Endothelial cell of umbilical vein (primary cell): ENCODE measurements around the gene HECA. TPM values are rescaled to one million over a fixed set of nuclear protein-coding genes. Genes with fewer than 3 reads are reported as not detected.

Experiments used
- BruUV-seq: library from RNA; stranded (reverse); fragments of 400-500 nt; replicated peaks from 2 replicates; lab custom pipeline; 2021; lab: Mats Ljungman, UMichigan
- CTCF ChIA-PET: fragments of 300-600, 350-600 bp; sonication (Branson Sonifier 250); formaldehyde crosslinking; loops from one replicate; lab custom pipeline; 2021; ENCODE audit warnings: antibody characterized with exemption, inconsistent platforms; lab: Charles Lee
- POLR2A ChIA-PET: fragments of 300-600, 350-600 bp; sonication (Branson Sonifier 250); formaldehyde crosslinking; loops from one replicate; lab custom pipeline; 2021; ENCODE audit warnings: antibody characterized with exemption, inconsistent platforms; lab: Charles Lee
- DNase-seq: peaks from one replicate; pipeline ENCODE4 v3.0.0-alpha.2; 2011; ENCODE audit warnings: low read depth, low spot score
- FAIRE-seq: peaks from 2 replicates; lab custom pipeline; 2011; peaks lifted over from hg19 to GRCh38; lab: Jason Lieb, UNC
- H2AFZ ChIP-seq: 2 replicates; pipeline ENCODE4 v1.6.0; 2012; ENCODE audit warnings: low read depth, low read length, control low read depth, inconsistent platforms
- H3K27ac ChIP-seq: 2 replicates; pipeline ENCODE4 v1.5.1; 2011; ENCODE audit warnings: low read depth, mild to moderate bottlenecking, control low read depth, low read length, moderate library complexity; ENCODE audit not compliant: insufficient read depth
- H3K27me3 ChIP-seq, 2 experiments: 2 replicates each; pipeline versions ENCODE4 v1.6.0 to v1.6.1; 2011; ENCODE audit warnings: low read length in 2 of 2, mixed read lengths in 1 of 2; ENCODE audit not compliant: control insufficient read depth in 2 of 2, insufficient read depth in 2 of 2
- H3K36me3 ChIP-seq, 2 experiments: 2 replicates in 1 of 2; 3 replicates in 1 of 2; pipeline ENCODE4 v1.5.1; 2011; ENCODE audit warnings: low read length in 2 of 2, mild to moderate bottlenecking in 1 of 2, moderate library complexity in 1 of 2; ENCODE audit not compliant: control insufficient read depth in 2 of 2, insufficient read depth in 2 of 2; ENCODE audit errors: extremely low read depth in 1 of 2
- H3K4me1 ChIP-seq: 3 replicates; pipeline ENCODE4 v1.5.1; 2011; ENCODE audit warnings: mild to moderate bottlenecking, low read length; ENCODE audit not compliant: control insufficient read depth, insufficient read depth; ENCODE audit errors: extremely low read depth
- H3K4me2 ChIP-seq: 2 replicates; pipeline ENCODE4 v1.6.1; 2011; ENCODE audit warnings: low read length, control low read depth, mixed read lengths; ENCODE audit not compliant: insufficient read depth
- H3K4me3 ChIP-seq, 3 experiments: fragments of 200-600 bp in 1 of 3; sonication (generic), shearing (Covaris generic) in 1 of 3; replicated peaks in 1 of 3; 2 replicates each; pipeline ENCODE4 v1.5.1; 2011 to 2016; ENCODE audit warnings: control low read depth in 3 of 3, low read length in 3 of 3, mild to moderate bottlenecking in 2 of 3, inconsistent platforms in 1 of 3, low read depth in 1 of 3, moderate library complexity in 1 of 3; ENCODE audit not compliant: insufficient read depth in 1 of 3
- H3K79me2 ChIP-seq: 2 replicates; pipeline ENCODE4 v1.6.0; 2012; ENCODE audit warnings: low read length, inconsistent platforms; ENCODE audit not compliant: control insufficient read depth, insufficient read depth
- H3K9ac ChIP-seq: replicated peaks from 2 replicates; pipeline ENCODE3; 2011; ENCODE audit warnings: low read length, control low read depth; ENCODE audit not compliant: insufficient read depth; ENCODE audit errors: extremely low read depth
- H3K9me1 ChIP-seq: replicated peaks from 3 replicates; pipeline ENCODE4 v1.6.0; 2011; ENCODE audit warnings: mild to moderate bottlenecking, low read length; ENCODE audit not compliant: control insufficient read depth, insufficient read depth; ENCODE audit errors: extremely low read depth
- H3K9me3 ChIP-seq: replicated peaks from 2 replicates; pipeline ENCODE4 v1.5.1; 2012; ENCODE audit warnings: low read length, inconsistent platforms; ENCODE audit not compliant: control insufficient read depth, insufficient read depth
- H4K20me1 ChIP-seq: replicated peaks from 2 replicates; pipeline ENCODE3; 2011; ENCODE audit warnings: mild to moderate bottlenecking, low read length; ENCODE audit not compliant: control insufficient read depth, insufficient read depth; ENCODE audit errors: extremely low read depth
- EZH2 ChIP-seq: IDR thresholded peaks from 2 replicates; pipeline ENCODE4 v1.6.1; 2012; ENCODE audit warnings: borderline replicate concordance, low read depth, mild to moderate bottlenecking, moderate library complexity, low read length, inconsistent platforms; ENCODE audit not compliant: severe bottlenecking
- FOS ChIP-seq: IDR thresholded peaks from 2 replicates; pipeline ENCODE4 v1.6.1; 2011; ENCODE audit warnings: mild to moderate bottlenecking, low read length, moderate library complexity, borderline replicate concordance; ENCODE audit not compliant: insufficient read depth
- GATA2 ChIP-seq: IDR thresholded peaks from 2 replicates; pipeline ENCODE4 v1.7.0; 2011; ENCODE audit warnings: low read depth, mild to moderate bottlenecking, moderate library complexity, mixed read lengths, low read length; ENCODE audit not compliant: insufficient read length, insufficient read depth
- JUN ChIP-seq: IDR thresholded peaks from 2 replicates; pipeline ENCODE4 v1.6.1; 2011; ENCODE audit warnings: borderline replicate concordance, low read depth; ENCODE audit not compliant: insufficient read length, insufficient read depth
- MYC ChIP-seq: IDR thresholded peaks from one replicate; pipeline ENCODE4 v1.6.1; 2011; ENCODE audit warnings: mild to moderate bottlenecking, low read depth, low read length
- POLR2A ChIP-seq: IDR thresholded peaks from 2 replicates; pipeline ENCODE4 v1.6.1; 2012; ENCODE audit warnings: low read depth, mild to moderate bottlenecking, control low read depth, low read length
- POLR2AphosphoS5 ChIP-seq: IDR thresholded peaks from 2 replicates; pipeline ENCODE4 v1.6.1; 2012; ENCODE audit warnings: low read depth, mild to moderate bottlenecking, control low read depth, low read length, moderate library complexity; ENCODE audit not compliant: insufficient read depth
- dilution Hi-C: fragments of 300-500 bp; cut with MboI; formaldehyde crosslinking; loops from one replicate; pipeline ENCODE4 v1.15.0; 2019; ENCODE audit warnings: low sequenced_read_pairs; ENCODE audit not compliant: extremely low pct_ligation_motif_present
- intact Hi-C: fragments of 100-400 bp; cut with micrococcal nuclease; formaldehyde crosslinking; loops from one replicate; pipeline ENCODE4 v1.10.0; 2022
- polyA plus RNA-seq, 4 experiments: library from polyadenylated mRNA; depleted of rRNA in 3 of 4; stranded (reverse) in 3 of 4; unstranded in 1 of 4; fragments of >200 nt; gene quantifications; 2 replicates each; pipeline versions ENCODE4 v1.2.1 to v1.2.3, GENCODE V29; 2011 to 2012; ENCODE audit warnings: missing spikeins in 1 of 4
- total RNA-seq: library from RNA; stranded (reverse); gene quantifications from 2 replicates; pipeline ENCODE4 v1.2.3, GENCODE V29; 2021
- TF ChIP-seq, protein P1 (sequence below): IDR thresholded peaks from 2 replicates; pipeline ENCODE4 v1.6.1; 2011; ENCODE audit not compliant: insufficient read depth, insufficient read length
- TF ChIP-seq, protein P2 (sequence below), 2 donors: IDR thresholded peaks; 1 replicate in 1 of 2; 2 replicates in 1 of 2; pipeline ENCODE4 v1.5.1; 2011; ENCODE audit warnings: low read length in 2 of 2, mild to moderate bottlenecking in 2 of 2, moderate library complexity in 2 of 2, control low read depth in 1 of 2, inconsistent platforms in 1 of 2, low read depth in 1 of 2; ENCODE audit not compliant: insufficient read depth in 1 of 2; ENCODE audit errors: extremely low read depth in 1 of 2

HECA gene
- total and polyA plus RNA-seq, 2 donors (not counting 3 experiments of a cell fraction or from before 2014, with no cell fraction given), result 5.8 to 16.7 TPM

DNA sequence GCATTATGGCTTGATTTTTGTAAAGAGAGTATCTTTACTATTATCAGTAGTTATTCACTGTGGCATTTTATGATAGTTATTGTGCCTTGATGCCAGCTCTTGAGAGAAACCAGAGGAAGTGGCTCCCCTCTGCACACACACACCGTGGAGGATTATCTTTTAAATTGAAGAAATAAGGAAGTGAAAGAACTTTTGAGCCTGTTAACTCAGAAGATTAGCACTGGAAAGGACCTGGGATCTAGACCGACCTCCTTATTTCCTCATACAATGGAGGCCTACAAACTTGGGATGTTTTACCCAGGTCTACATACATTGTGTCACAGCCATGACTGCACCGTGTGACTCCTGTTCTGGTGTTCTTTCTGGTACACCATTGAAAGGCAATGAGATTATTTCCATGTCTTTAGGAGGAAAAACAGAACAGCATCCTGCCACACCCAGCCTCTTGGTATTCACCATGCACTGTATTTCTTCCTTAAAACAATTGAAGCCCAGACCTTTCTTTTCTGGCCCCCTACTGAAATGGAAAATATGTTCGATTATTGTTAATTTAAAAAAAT is 40.6 kb downstream of the HECA start:
- POLR2A ChIA-PET, result no interaction called here
- Histone ChIP-seq H3K9me1 (no peaks in the 10 kb centered on the region), H3K9ac (no peak overlapping the region), H3K27me3 (no peaks in the 10 kb centered on the region), H3K4me3 (no peak overlapping the region), H4K20me1 (no peaks in the 10 kb centered on the region), H3K27ac (no peak overlapping the region), H3K4me1 (no peaks in the 10 kb centered on the region), H2AFZ (no peak overlapping the region), H3K36me3 (peaks cover 0 to 6% of the 10 kb centered on the region in 2 experiments), H3K79me2 (no peaks in the 10 kb centered on the region), H3K4me2 (no peak overlapping the region), H3K9me3 (no peaks in the 10 kb centered on the region)
- CTCF ChIA-PET, result interaction anchor here (1.0 kb wide), 1 partner anchor 44 kb away, joined by 3 read pairs; no protein-coding TSS in a partner anchor
- intact Hi-C loops, result no loop called here
- FAIRE-seq (no peak), DNase-seq (no peak)
- BruUV-seq, result no TSS peak
- no peak for TF ChIP-seq POLR2AphosphoS5
- TF ChIP-seq FOS, result no peak
- TF ChIP-seq JUN, result no peak
- no peak for TF ChIP-seq MYC
- TF ChIP-seq, protein P1, sequence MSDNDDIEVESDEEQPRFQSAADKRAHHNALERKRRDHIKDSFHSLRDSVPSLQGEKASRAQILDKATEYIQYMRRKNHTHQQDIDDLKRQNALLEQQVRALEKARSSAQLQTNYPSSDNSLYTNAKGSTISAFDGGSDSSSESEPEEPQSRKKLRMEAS, result no peak
- dilution Hi-C loops, result no loop called here

DNA sequence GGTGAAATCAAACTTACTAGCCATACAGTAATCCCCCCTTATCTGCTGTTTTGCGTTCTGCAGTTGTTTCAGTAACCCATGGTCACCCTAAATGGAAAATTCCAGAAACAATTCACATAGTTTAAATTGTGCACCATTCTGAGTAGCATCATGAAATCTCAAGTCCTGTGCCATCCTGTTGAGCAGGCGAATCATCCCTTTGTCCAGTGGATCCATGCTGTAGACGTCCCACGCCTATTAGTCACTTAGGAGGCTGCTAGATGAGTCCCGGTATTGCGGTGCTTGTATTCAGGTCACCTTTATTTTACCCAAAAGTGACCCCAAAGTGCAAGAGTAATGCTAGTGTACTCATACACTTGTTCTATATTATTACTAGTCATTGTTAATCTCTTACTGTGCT is 46.4 kb downstream of the HECA start:
- CTCF ChIA-PET, result no interaction called here
- Histone ChIP-seq H3K9me1 (no peaks in the 10 kb centered on the region), H3K36me3 (peaks cover 0 to 3% of the 10 kb centered on the region in 2 experiments), H3K4me2 (no peak overlapping the region), H3K27ac (no peak overlapping the region), H3K4me1 (no peaks in the 10 kb centered on the region), H4K20me1 (no peaks in the 10 kb centered on the region), H3K9me3 (no peaks in the 10 kb centered on the region), H2AFZ (no peak overlapping the region), H3K79me2 (no peaks in the 10 kb centered on the region), H3K27me3 (no peaks in the 10 kb centered on the region), H3K9ac (no peak overlapping the region), H3K4me3 (no peak overlapping the region)
- intact Hi-C loops (no loop called here), dilution Hi-C loops (no loop called here)
- DNase-seq, result no peak
- POLR2A ChIA-PET, result no interaction called here
- TF ChIP-seq, protein P1, result no peak
- TF ChIP-seq GATA2 (no peak), POLR2A (no peak), EZH2 (no peak), JUN (no peak), POLR2AphosphoS5 (no peak), FOS (no peak), MYC (no peak)
- TF ChIP-seq, protein P2, sequence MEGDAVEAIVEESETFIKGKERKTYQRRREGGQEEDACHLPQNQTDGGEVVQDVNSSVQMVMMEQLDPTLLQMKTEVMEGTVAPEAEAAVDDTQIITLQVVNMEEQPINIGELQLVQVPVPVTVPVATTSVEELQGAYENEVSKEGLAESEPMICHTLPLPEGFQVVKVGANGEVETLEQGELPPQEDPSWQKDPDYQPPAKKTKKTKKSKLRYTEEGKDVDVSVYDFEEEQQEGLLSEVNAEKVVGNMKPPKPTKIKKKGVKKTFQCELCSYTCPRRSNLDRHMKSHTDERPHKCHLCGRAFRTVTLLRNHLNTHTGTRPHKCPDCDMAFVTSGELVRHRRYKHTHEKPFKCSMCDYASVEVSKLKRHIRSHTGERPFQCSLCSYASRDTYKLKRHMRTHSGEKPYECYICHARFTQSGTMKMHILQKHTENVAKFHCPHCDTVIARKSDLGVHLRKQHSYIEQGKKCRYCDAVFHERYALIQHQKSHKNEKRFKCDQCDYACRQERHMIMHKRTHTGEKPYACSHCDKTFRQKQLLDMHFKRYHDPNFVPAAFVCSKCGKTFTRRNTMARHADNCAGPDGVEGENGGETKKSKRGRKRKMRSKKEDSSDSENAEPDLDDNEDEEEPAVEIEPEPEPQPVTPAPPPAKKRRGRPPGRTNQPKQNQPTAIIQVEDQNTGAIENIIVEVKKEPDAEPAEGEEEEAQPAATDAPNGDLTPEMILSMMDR (IDR thresholded peaks at IDR 0.05; ENCODE audit: extremely low read depth in 1 of 2, insufficient read depth in 1 of 2, low read depth in 1 of 2, low read length in 2 of 2), result no peak
- FAIRE-seq, result no peak
- BruUV-seq, result no TSS peak
